ENCODE results near the gene KASH5. TPM values are rescaled to one million over a fixed set of nuclear protein-coding genes. Genes with fewer than 3 reads are reported as not detected.

KASH5 gene
- polyA plus RNA-seq, result not detected in 2 replicates

GRCh38 chr19:49387936-49388372 is at the start of gene KASH5:
TSS of gene KASH5 (plus strand) at chr19:49388249. CDS start at chr19:49390884, 2,635 bp downstream.

GRCh38 chr19:49362048-49362928 is 25.8 kb upstream of the KASH5 start, which contains the start of gene TEAD2:
TSS of gene TEAD2 (minus strand) at chr19:49362416. CDS start at chr19:49360075, 2,341 bp downstream.

GRCh38 chr19:49363268-49364082 is 24.6 kb upstream of the KASH5 start, which contains the start of gene DKKL1:
TSS of gene DKKL1 (plus strand) at chr19:49363877. CDS start at chr19:49363999, 122 bp downstream.

GRCh38 chr19:49423071-49423984 is 35.3 kb downstream of the KASH5 start, which contains the start of gene PTH2:
TSS of gene PTH2 (minus strand) at chr19:49423441. CDS start at chr19:49423339, 102 bp downstream.

GRCh38 chr19:49425178-49425577 is 37.1 kb downstream of the KASH5 start, which contains the start of gene GFY:
TSS of gene GFY (plus strand) at chr19:49425388. CDS start at chr19:49426431, 1,043 bp downstream.

GRCh38 chr19:49441210-49441959 is 53.3 kb downstream of the KASH5 start, which contains the start of gene SLC17A7:
TSS of gene SLC17A7 (minus strand) at chr19:49441527. CDS start at chr19:49441379, 148 bp downstream.

GRCh38 chr19:49451430-49452181 is 63.6 kb downstream of the KASH5 start, which contains the start of gene PIH1D1:
TSS of gene PIH1D1 (minus strand) at chr19:49451814. CDS start at chr19:49451574, 240 bp downstream.

GRCh38 chr19:49453013-49453756 is 65.1 kb downstream of the KASH5 start, which contains the start of gene ALDH16A1:
TSS of gene ALDH16A1 (plus strand) at chr19:49453225. CDS start at chr19:49453332, 107 bp downstream.

Other genes starting within 250 kb of the KASH5 start
- gene HRC, start 232.9 kb upstream of the KASH5 start, polyA plus RNA-seq, result not detected in 2 replicates
- 0.55 and 2.0 TPM in 2 replicates for gene TRPM4, start 230.5 kb upstream of the KASH5 start, polyA plus RNA-seq
- 0.69 TPM in 1 of 2 replicates, not detected in the other for gene SLC6A16, start 63.1 kb upstream of the KASH5 start, polyA plus RNA-seq
- gene CD37, start 52.8 kb upstream of the KASH5 start, polyA plus RNA-seq, result 0.86 and 9.6 TPM in 2 replicates
- gene TEAD2, start 25.8 kb upstream of the KASH5 start, polyA plus RNA-seq, result 2.0 TPM in 1 of 2 replicates, not detected in the other
- not detected in 2 replicates for gene DKKL1, start 24.4 kb upstream of the KASH5 start, polyA plus RNA-seq
- gene PTH2, start 35.2 kb downstream of the KASH5 start, polyA plus RNA-seq, result not detected in 2 replicates
- gene GFY, start 37.1 kb downstream of the KASH5 start, polyA plus RNA-seq, result 0.67 TPM in 1 of 2 replicates, not detected in the other
- gene SLC17A7, start 53.3 kb downstream of the KASH5 start, polyA plus RNA-seq, result 3.2 and 81.0 TPM in 2 replicates
- gene PIH1D1, start 63.6 kb downstream of the KASH5 start, polyA plus RNA-seq, result 6.2 and 14.4 TPM in 2 replicates
- 2.2 and 2.8 TPM in 2 replicates for gene ALDH16A1, start 65.0 kb downstream of the KASH5 start, polyA plus RNA-seq
- 1.0 TPM in 1 of 2 replicates, not detected in the other for gene FLT3LG, start 86.0 kb downstream of the KASH5 start, polyA plus RNA-seq
- gene RPL13A, start 99.4 kb downstream of the KASH5 start, polyA plus RNA-seq, result 290 and 308 TPM in 2 replicates
- gene RPS11, start 108.2 kb downstream of the KASH5 start, polyA plus RNA-seq, result 911 and 988 TPM in 2 replicates
- 1.3 and 1.9 TPM in 2 replicates for gene FCGRT, start 124.4 kb downstream of the KASH5 start, polyA plus RNA-seq
- not detected in 2 replicates for gene RCN3, start 139.8 kb downstream of the KASH5 start, polyA plus RNA-seq
- 15.2 and 19.1 TPM in 2 replicates for gene NOSIP, start 192.3 kb downstream of the KASH5 start, polyA plus RNA-seq
- 0.17 TPM in 1 of 2 replicates, not detected in the other for gene PRRG2, start 193.1 kb downstream of the KASH5 start, polyA plus RNA-seq
- gene PRR12, start 202.9 kb downstream of the KASH5 start, polyA plus RNA-seq, result 0.06 and 0.07 TPM in 2 replicates